K562 (cell line): ENCODE data around the gene SLC5A2. TPM values are rescaled to one million over a fixed set of nuclear protein-coding genes. Genes with fewer than 3 reads are reported as not detected.

Experiments used
- ATAC-seq: fragments of 200-7000 bp; cut with Tn5 transposase; 3 replicates; pipeline ENCODE4 v1.9.1; 2020; ENCODE audit warnings: moderate library complexity
- BruUV-seq: library from RNA; stranded (reverse); fragments of 400-500 nt; replicated peaks from 2 replicates; lab custom pipeline; 2021; lab: Mats Ljungman, UMichigan
- CTCF ChIA-PET: fragments of 300-600 bp; formaldehyde crosslinking; extraction: SDS; loops from one replicate; lab custom pipeline; 2021; ENCODE audit warnings: low intra/inter-chr PET ratio; lab: Yijun Ruan, JAX
- POLR2A ChIA-PET: fragments of 300-600, 350-650 bp; sonication (Branson Sonifier 250); formaldehyde crosslinking; extraction: SDS; loops from one replicate; lab custom pipeline; 2021; ENCODE audit warnings: antibody characterized with exemption, inconsistent platforms; lab: Yijun Ruan, JAX
- DNase-seq, 4 experiments: peaks; one replicate each; pipeline versions ENCODE4 v3.0.0 to v3.0.0-alpha.2; 2011 to 2018; ENCODE audit warnings: low spot score in 3 of 4, mixed read lengths in 3 of 4; ENCODE audit errors: extremely low read depth in 1 of 4
- FAIRE-seq: peaks from 2 replicates; lab custom pipeline; 2011; peaks lifted over from hg19 to GRCh38; lab: Jason Lieb, UNC
- H2AFZ ChIP-seq: 2 replicates; pipeline ENCODE4 v1.6.0; 2011; ENCODE audit warnings: low read depth, low read length, control low read depth, inconsistent platforms
- H3K27ac ChIP-seq: fragments of 200-600 bp; 3 replicates; pipeline ENCODE4 v1.8.0; 2011; ENCODE audit warnings: low read depth, mild to moderate bottlenecking, control low read depth, inconsistent platforms, low read length, moderate library complexity, mixed read lengths; ENCODE audit errors: extremely low read depth
- H3K27me3 ChIP-seq, 2 experiments: fragments of 300-600 bp in 1 of 2; 2 replicates in 1 of 2; 3 replicates in 1 of 2; pipeline versions ENCODE4 v1.6.0 to v1.8.0; 2011; ENCODE audit warnings: inconsistent platforms in 2 of 2, low read length in 2 of 2, mild to moderate bottlenecking in 1 of 2, mixed read lengths in 1 of 2, moderate library complexity in 1 of 2; ENCODE audit not compliant: control insufficient read depth in 2 of 2, insufficient read depth in 2 of 2
- H3K36me3 ChIP-seq: fragments of 300-600 bp; 3 replicates; pipeline ENCODE4 v1.8.0; 2011; ENCODE audit warnings: mild to moderate bottlenecking, low read length, inconsistent platforms; ENCODE audit not compliant: control insufficient read depth, insufficient read depth
- H3K4me1 ChIP-seq, 2 experiments: fragments of 200-600 bp in 1 of 2; replicated peaks in 1 of 2; 2 replicates in 1 of 2; 3 replicates in 1 of 2; pipeline versions ENCODE4 v1.5.1 to v1.8.0; 2011; ENCODE audit warnings: inconsistent platforms in 2 of 2, low read length in 2 of 2, mild to moderate bottlenecking in 1 of 2, mixed read lengths in 1 of 2, moderate library complexity in 1 of 2; ENCODE audit not compliant: control insufficient read depth in 2 of 2, insufficient read depth in 2 of 2
- H3K4me2 ChIP-seq: 2 replicates; pipeline ENCODE4 v1.6.1; 2011; ENCODE audit warnings: low read length, control low read depth, inconsistent platforms, mixed read lengths; ENCODE audit not compliant: insufficient read depth
- H3K4me3 ChIP-seq: fragments of 200-600 bp; sonication (generic), shearing (Covaris generic); 2 replicates; pipeline ENCODE4 v1.5.1; 2016; ENCODE audit warnings: control low read depth, inconsistent platforms
- H3K79me2 ChIP-seq: fragments of 200-600 bp; 3 replicates; pipeline ENCODE4 v1.8.0; 2011; ENCODE audit warnings: low read length, inconsistent platforms; ENCODE audit not compliant: control insufficient read depth, insufficient read depth
- H3K9ac ChIP-seq, 2 experiments: 2 replicates each; pipeline versions ENCODE4 v1.6.0 to v1.6.1; 2011; ENCODE audit warnings: low read depth in 2 of 2, low read length in 2 of 2, control low read depth in 1 of 2, inconsistent platforms in 1 of 2, mild to moderate bottlenecking in 1 of 2, mixed read lengths in 1 of 2; ENCODE audit not compliant: insufficient read depth in 1 of 2
- H3K9me1 ChIP-seq: one replicate; pipeline ENCODE4 v1.6.0; 2011; ENCODE audit warnings: inconsistent platforms, mild to moderate bottlenecking, low read length, moderate library complexity; ENCODE audit not compliant: control insufficient read depth, insufficient read depth
- H3K9me3 ChIP-seq: replicated peaks from 2 replicates; pipeline ENCODE4 v1.5.1; 2011; ENCODE audit warnings: low read depth, low read length, inconsistent platforms; ENCODE audit not compliant: control insufficient read depth, insufficient read depth
- H4K20me1 ChIP-seq: replicated peaks from 2 replicates; pipeline ENCODE4 v1.6.1; 2011; ENCODE audit warnings: low read length, inconsistent platforms, mixed read lengths; ENCODE audit not compliant: control insufficient read depth, insufficient read depth
- ATF3 ChIP-seq, 2 experiments: fragments of 450-650 bp in 1 of 2; sonication (generic) in 1 of 2; formaldehyde crosslinking in 1 of 2; IDR thresholded peaks in 1 of 2; conservative IDR thresholded peaks in 1 of 2; 2 replicates each; pipeline versions ENCODE4 v1.6.1 to v1.8.1; 2016 to 2023; ENCODE audit warnings: mild to moderate bottlenecking in 2 of 2, moderate library complexity in 2 of 2, inconsistent platforms in 1 of 2, missing genetic modification reagents in 1 of 2
- CBX2 ChIP-seq: fragments of 200-600 bp; sonication (generic); IDR thresholded peaks from one replicate; pipeline ENCODE4 v1.6.1; 2012; ENCODE audit warnings: mild to moderate bottlenecking, low read length, inconsistent platforms; ENCODE audit not compliant: insufficient read depth, poor library complexity, severe bottlenecking
- CC2D1A ChIP-seq: fragments of 450-650 bp; IDR thresholded peaks from 2 replicates; pipeline ENCODE4 v1.6.1; 2017; ENCODE audit warnings: mild to moderate bottlenecking
- CTCF ChIP-seq, 3 experiments: IDR thresholded peaks in 2 of 3; conservative IDR thresholded peaks in 1 of 3; 2 replicates each; pipeline ENCODE4 v1.5.1; 2011 to 2012; ENCODE audit warnings: low read length in 3 of 3, mild to moderate bottlenecking in 3 of 3, control low read depth in 2 of 3, improper control_type of control experiment in 1 of 3, inconsistent platforms in 1 of 3, low read depth in 1 of 3, mixed read lengths in 1 of 3, moderate library complexity in 1 of 3; ENCODE audit not compliant: insufficient read depth in 2 of 3
- NFIC ChIP-seq: fragments of 450-650 bp; IDR thresholded peaks from 2 replicates; pipeline ENCODE4 v1.6.1; 2017; ENCODE audit warnings: mild to moderate bottlenecking, inconsistent platforms
- POLR2G ChIP-seq: fragments of 200-400 bp; formaldehyde crosslinking; IDR thresholded peaks from 2 replicates; pipeline ENCODE4 v1.6.1; 2017; ENCODE audit warnings: low read depth, mild to moderate bottlenecking, antibody characterized with exemption, low read length, moderate library complexity
- RBFOX2 ChIP-seq: fragments of 200-400 bp; formaldehyde crosslinking; IDR thresholded peaks from 2 replicates; pipeline ENCODE4 v1.6.1; 2017; ENCODE audit warnings: low read depth, mild to moderate bottlenecking, low read length, moderate library complexity
- SRF ChIP-seq, 2 experiments: fragments of 250-450, 450-650 bp in 1 of 2; sonication (Bioruptor Pico) in 1 of 2; sonication (generic) in 1 of 2; formaldehyde crosslinking; IDR thresholded peaks; 2 replicates each; pipeline versions ENCODE4 v1.5.0 to v1.5.1; 2020 to 2022; ENCODE audit warnings: mild to moderate bottlenecking in 1 of 2, missing genetic modification reagents in 1 of 2
- WGBS: fragments of 100-300 bp; shearing (Covaris generic); methylation state at CpG from one replicate; pipeline ENCODE4 v1.1.6; 2016; ENCODE audit warnings: low coverage, mixed read lengths; ENCODE audit not compliant: insufficient coverage; ENCODE audit errors: missing lambda C conversion rate; 5-methylcytosine and 5-hydroxymethylcytosine counted together
- in situ Hi-C: fragments of 300-500 bp; cut with MboI; formaldehyde crosslinking; loops from 4 replicates; pipeline ENCODE4 v1.15.0; 2018; ENCODE audit warnings: inconsistent platforms, mixed read lengths
- intact Hi-C: fragments of 100-400 bp; cut with micrococcal nuclease; formaldehyde crosslinking; loops from 2 replicates; pipeline ENCODE4 v1.14.2; 2022
- polyA plus RNA-seq, 8 experiments: library from polyadenylated mRNA; depleted of rRNA in 4 of 8; stranded (reverse) in 5 of 8; unstranded in 3 of 8; fragments of >200 nt; fragmentation: Nextera tagmentation in 2 of 8; fragmentation: Illumina TruSeq in 1 of 8; extraction: Ambion mirVana in 2 of 8; extraction: Trizol in 1 of 8; gene quantifications; 2 replicates each; pipeline versions ENCODE4 v1.2.1 to v1.2.3, GENCODE V29; 2011 to 2014; ENCODE audit warnings: inconsistent platforms in 1 of 8, missing spikeins in 1 of 8
- total RNA-seq, 7 experiments: library from RNA; depleted of rRNA in 6 of 7; stranded (reverse); fragments of >200 nt in 6 of 7; fragmentation: Illumina TruSeq in 2 of 7; extraction: Trizol in 2 of 7; gene quantifications; 2 replicates each; pipeline versions ENCODE4 v1.2.1 to v1.2.3, GENCODE V29; 2011 to 2021; ENCODE audit warnings: low replicate concordance in 1 of 7
- TF ChIP-seq, protein P1 (sequence below): fragments of 250-450 bp; sonication (Bioruptor Pico); IDR thresholded peaks from 2 replicates; pipeline ENCODE4 v1.8.0; 2022; ENCODE audit warnings: moderate library complexity, mild to moderate bottlenecking, inconsistent platforms
- TF ChIP-seq, protein P2 (sequence below): fragments of 450-650 bp; formaldehyde crosslinking; IDR thresholded peaks from 2 replicates; pipeline ENCODE4 v1.4.0; 2022; ENCODE audit warnings: missing genetic modification characterization
- TF ChIP-seq, protein P3 (sequence below): sonication (generic); formaldehyde crosslinking; IDR thresholded peaks from 2 replicates; pipeline ENCODE4 v1.8.1; 2023; ENCODE audit warnings: mild to moderate bottlenecking, missing genetic modification reagents

SLC5A2 gene
- total and polyA plus RNA-seq, 9 of the 15 experiments (the other 6 are each of a cell fraction or from before 2014, with no cell fraction given): 0.07 to 2.7 (median 2.2) TPM; not detected in 6

DNA sequence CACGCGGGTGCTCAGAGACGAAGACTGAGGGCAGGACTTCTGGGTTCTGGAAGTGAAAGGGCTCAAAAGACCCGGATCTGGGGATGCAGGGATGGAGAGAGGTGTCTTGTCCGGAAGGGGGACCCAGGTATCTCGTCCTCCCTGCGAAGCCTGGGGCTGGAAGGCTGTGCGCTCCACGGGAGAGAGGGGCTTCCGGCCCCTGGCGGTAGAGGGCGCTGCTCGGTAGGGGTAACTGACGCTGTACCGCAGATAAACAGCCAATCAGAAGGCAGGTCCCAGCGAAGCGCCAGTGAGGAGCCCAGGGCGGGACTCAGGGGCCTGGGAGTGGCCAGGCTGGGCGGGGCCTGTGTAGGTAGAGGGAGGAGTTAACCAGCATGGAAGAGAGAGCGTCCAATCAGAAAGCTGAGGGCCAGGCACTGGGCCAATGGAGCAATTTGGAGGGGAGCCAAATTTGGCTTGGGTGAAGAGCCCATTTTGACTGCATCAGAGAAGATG lies 10.2 kb upstream of the SLC5A2 start:
- Histone ChIP-seq H4K20me1 (no peaks in the 10 kb centered on the region), H3K79me2 (no peaks in the 10 kb centered on the region), H3K27ac (no peak overlapping the region), H3K36me3 (no peaks in the 10 kb centered on the region), H3K4me1 (peaks cover 19 to 52% of the 10 kb centered on the region in 2 experiments; a peak in 4 of 5 replicates), H3K4me3 (no peak overlapping the region), H2AFZ (peak overlapping the region; percentile 17; the same call in 1 of the 2 replicates), H3K9me3 (no peaks in the 10 kb centered on the region), H3K9me1 (no peaks in the 10 kb centered on the region), H3K27me3 (no peaks in the 10 kb centered on the region), H3K4me2 (no peak overlapping the region), H3K9ac (no peak overlapping the region)
- CTCF ChIA-PET: no interaction called here
- POLR2A ChIA-PET: interaction anchor here (1.0 kb wide), 1 partner anchor 12 kb away, joined by 7 read pairs; no protein-coding TSS in a partner anchor
- intact Hi-C loops: loop anchor here (5.0 kb wide), 1 partner anchor 50 kb away; no protein-coding TSS in a partner anchor
- no TSS peak for BruUV-seq
- DNase-seq: peak; percentile 71 to 86 (median 76)
- peak; percentile 58 for FAIRE-seq
- in situ Hi-C loops: no loop called here
- peak; percentile 64 for ATAC-seq
- WGBS: 73% methylated on average over 13 of the region's 20 CpGs
- TF ChIP-seq, protein P1, sequence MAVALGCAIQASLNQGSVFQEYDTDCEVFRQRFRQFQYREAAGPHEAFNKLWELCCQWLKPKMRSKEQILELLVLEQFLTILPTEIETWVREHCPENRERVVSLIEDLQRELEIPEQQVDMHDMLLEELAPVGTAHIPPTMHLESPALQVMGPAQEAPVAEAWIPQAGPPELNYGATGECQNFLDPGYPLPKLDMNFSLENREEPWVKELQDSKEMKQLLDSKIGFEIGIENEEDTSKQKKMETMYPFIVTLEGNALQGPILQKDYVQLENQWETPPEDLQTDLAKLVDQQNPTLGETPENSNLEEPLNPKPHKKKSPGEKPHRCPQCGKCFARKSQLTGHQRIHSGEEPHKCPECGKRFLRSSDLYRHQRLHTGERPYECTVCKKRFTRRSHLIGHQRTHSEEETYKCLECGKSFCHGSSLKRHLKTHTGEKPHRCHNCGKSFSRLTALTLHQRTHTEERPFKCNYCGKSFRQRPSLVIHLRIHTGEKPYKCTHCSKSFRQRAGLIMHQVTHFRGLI (CRISPR knock-in tag): no peak
- no peak for TF ChIP-seq RBFOX2
- no peak for TF ChIP-seq CBX2
- TF ChIP-seq NFIC: peak; percentile 93
- TF ChIP-seq SRF (CRISPR knock-in tag; IDR thresholded peaks at IDR 0.05): no peak
- TF ChIP-seq POLR2G: 0 out of 2 replicates have a peak, but pooled peaks have one; percentile 6
- 0 out of 2 replicates have a peak, but pooled peaks have one; percentile 33 for TF ChIP-seq CC2D1A
- peak in 1 of 3 experiments; percentile 26; a peak in 2 of 6 replicates for TF ChIP-seq CTCF (IDR thresholded peaks at IDR 0.05 in 2 of 3, conservative IDR thresholded peaks at IDR 0.05 in 1 of 3; ENCODE audit: insufficient read depth in 2 of 3, low read depth in 1 of 3, low read length in 3 of 3)
- TF ChIP-seq, protein P2, sequence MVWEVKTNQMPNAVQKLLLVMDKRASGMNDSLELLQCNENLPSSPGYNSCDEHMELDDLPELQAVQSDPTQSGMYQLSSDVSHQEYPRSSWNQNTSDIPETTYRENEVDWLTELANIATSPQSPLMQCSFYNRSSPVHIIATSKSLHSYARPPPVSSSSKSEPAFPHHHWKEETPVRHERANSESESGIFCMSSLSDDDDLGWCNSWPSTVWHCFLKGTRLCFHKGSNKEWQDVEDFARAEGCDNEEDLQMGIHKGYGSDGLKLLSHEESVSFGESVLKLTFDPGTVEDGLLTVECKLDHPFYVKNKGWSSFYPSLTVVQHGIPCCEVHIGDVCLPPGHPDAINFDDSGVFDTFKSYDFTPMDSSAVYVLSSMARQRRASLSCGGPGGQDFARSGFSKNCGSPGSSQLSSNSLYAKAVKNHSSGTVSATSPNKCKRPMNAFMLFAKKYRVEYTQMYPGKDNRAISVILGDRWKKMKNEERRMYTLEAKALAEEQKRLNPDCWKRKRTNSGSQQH (CRISPR knock-in tag): no peak
- peak; percentile 16; the same call in 1 of the 2 replicates for TF ChIP-seq ATF3 (IDR thresholded peaks at IDR 0.05)
- TF ChIP-seq ATF3 (CRISPR knock-in tag; conservative IDR thresholded peaks at IDR 0.05): no peak
- TF ChIP-seq, protein P3, sequence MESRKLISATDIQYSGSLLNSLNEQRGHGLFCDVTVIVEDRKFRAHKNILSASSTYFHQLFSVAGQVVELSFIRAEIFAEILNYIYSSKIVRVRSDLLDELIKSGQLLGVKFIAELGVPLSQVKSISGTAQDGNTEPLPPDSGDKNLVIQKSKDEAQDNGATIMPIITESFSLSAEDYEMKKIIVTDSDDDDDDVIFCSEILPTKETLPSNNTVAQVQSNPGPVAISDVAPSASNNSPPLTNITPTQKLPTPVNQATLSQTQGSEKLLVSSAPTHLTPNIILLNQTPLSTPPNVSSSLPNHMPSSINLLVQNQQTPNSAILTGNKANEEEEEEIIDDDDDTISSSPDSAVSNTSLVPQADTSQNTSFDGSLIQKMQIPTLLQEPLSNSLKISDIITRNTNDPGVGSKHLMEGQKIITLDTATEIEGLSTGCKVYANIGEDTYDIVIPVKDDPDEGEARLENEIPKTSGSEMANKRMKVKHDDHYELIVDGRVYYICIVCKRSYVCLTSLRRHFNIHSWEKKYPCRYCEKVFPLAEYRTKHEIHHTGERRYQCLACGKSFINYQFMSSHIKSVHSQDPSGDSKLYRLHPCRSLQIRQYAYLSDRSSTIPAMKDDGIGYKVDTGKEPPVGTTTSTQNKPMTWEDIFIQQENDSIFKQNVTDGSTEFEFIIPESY (CRISPR knock-in tag): peak; percentile 97
